IPS DF 4.7 (cell line): ENCODE results near the gene XIRP1.
"Not testable (repeated sequence)": the region's sequence is repeated elsewhere in the genome, so short reads cannot be mapped to it uniquely, and the experiment has no call there.

ENCODE experiments used
- DNase-seq: peaks from one replicate; pipeline ENCODE4 v3.0.0-alpha.2; 2013; ENCODE audit warnings: low spot score; ENCODE audit errors: extremely low read depth

XIRP1 gene

GRCh38 chr3:39185959-39186691 is 6.3 kb downstream of the XIRP1 start:
- no peak for DNase-seq

GRCh38 chr3:39185326-39185958 is 7.0 kb downstream of the XIRP1 start:
- DNase-seq = no peak

- DNase-seq = no peak
These were observed 7.5 kb downstream of the XIRP1 start for GRCh38 chr3:39184968-39185285.

GRCh38 chr3:39184081-39184967 is 8.1 kb downstream of the XIRP1 start:
- no peak for DNase-seq

GRCh38 chr3:39183211-39184080 is 8.9 kb downstream of the XIRP1 start:
- DNase-seq = no peak

- no peak for DNase-seq
These were observed 10.7 kb downstream of the XIRP1 start for GRCh38 chr3:39181408-39182335.

- no peak for DNase-seq
These were observed 11.6 kb downstream of the XIRP1 start for GRCh38 chr3:39180546-39181346.

GRCh38 chr3:39180183-39180545 is 12.2 kb downstream of the XIRP1 start:
- DNase-seq = no peak

- no peak for DNase-seq
These were observed 13.8 kb downstream of the XIRP1 start for GRCh38 chr3:39178553-39178952.

GRCh38 chr3:39177708-39178332 is 14.6 kb downstream of the XIRP1 start:
- DNase-seq = no peak

GRCh38 chr3:39176025-39176714 is 16.2 kb downstream of the XIRP1 start:
- no peak for DNase-seq

GRCh38 chr3:39173318-39174125 is 18.9 kb downstream of the XIRP1 start:
- no peak for DNase-seq

GRCh38 chr3:39171860-39172259 is 20.5 kb downstream of the XIRP1 start:
- DNase-seq = no peak

- DNase-seq = not testable (repeated sequence)
These were observed 21.5 kb downstream of the XIRP1 start for GRCh38 chr3:39170877-39171276.

- DNase-seq = no peak
These were observed 21.9 kb downstream of the XIRP1 start for GRCh38 chr3:39170461-39170860.

GRCh38 chr3:39169712-39170111 is 22.7 kb downstream of the XIRP1 start:
- no peak for DNase-seq

GRCh38 chr3:39168156-39168780 is 24.1 kb downstream of the XIRP1 start:
- DNase-seq = no peak
